Erythroblast (primary cell): Measurements from ENCODE around the gene ZMYND15.

Source experiments
- DNase-seq, 2 experiments: peaks; one replicate each; lab custom pipeline; 2025; lab: John Stamatoyannopoulos, UW
- GATA1 ChIP-seq: IDR thresholded peaks from 2 replicates; pipeline ENCODE4 v1.6.1; 2011; ENCODE audit warnings: low read depth, mild to moderate bottlenecking, control low read depth, low read length, moderate library complexity
- POLR2A ChIP-seq: IDR thresholded peaks from 2 replicates; pipeline ENCODE4 v1.6.1; 2011; ENCODE audit warnings: mild to moderate bottlenecking, low read length

Gene ZMYND15

DNA sequence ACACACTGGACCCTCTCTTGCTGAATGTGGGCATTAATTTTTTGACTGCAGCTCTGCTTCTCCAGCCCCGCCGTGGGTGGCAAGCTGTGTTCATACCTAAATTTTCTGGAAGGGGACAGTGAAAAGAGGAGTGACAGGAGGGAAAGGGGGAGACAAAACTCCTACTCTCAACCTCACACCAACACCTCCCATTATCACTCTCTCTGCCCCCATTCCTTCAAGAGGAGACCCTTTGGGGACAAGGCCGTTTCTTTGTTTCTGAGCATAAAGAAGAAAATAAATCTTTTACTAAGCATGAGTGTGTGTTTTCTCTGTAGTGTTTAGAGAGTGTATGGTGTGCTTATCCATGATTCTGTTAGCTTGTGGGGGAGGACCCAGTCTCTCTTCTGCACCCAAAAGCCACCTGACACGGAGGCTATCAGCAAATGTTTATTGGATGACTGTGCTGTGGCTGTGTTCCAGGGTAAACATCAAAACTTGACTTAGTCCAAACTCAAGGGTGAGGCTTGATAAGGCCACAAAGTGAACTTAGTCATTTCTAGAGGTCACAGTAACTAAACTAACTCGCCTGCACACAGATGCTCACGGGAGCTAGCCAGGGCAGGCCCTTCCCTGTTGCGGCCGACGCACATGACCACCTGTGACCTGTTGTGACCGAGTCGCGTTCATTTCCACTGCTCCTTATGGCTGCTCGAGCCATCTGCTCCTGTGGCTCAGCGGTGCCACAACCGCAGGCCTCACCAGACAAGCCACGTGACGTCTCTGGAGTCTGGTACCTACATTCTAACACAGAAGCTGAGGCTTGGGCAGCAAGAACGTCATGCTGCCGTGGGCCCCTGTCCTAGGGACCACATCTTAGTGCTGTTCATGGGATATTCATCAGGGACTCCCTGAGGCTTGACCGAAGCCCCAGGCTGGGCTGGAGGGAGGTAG is 18.2 kb upstream of the ZMYND15 start:
- peak; percentile 91 to 92 for DNase-seq

DNA sequence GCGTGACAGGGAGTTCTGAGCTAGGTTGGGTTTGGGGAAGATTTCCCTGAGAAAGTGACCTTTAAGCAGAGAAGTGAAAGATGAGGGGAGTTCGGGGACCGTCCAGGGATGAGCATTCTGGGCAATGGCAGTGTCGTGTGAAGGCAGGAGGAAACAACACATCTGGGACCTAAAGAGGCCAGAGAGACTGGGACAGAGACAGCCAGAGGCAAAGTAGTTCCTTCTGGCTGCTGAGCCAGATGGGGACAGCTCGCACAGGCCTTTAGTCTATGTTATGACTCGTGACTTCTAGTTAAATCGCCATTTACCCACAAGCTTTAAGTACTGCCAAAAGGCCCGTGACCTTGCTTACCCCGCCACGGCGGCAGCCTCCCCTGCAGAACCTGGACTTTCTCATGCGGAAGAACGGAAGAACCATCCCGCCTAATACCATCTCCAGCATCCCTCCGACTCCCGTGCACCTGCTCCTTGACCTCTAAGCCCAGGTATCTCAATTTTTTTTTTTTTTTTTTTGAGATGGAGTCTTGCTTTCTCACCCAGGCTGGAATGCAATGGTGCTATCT is 16.9 kb upstream of the ZMYND15 start:
- DNase-seq: peak in 1 of 2 experiments; percentile 27

More for the DNA sequence above, 18.2 kb upstream of the ZMYND15 start:
- TF ChIP-seq POLR2A (peak; percentile 55), GATA1 (no peak)

DNA sequence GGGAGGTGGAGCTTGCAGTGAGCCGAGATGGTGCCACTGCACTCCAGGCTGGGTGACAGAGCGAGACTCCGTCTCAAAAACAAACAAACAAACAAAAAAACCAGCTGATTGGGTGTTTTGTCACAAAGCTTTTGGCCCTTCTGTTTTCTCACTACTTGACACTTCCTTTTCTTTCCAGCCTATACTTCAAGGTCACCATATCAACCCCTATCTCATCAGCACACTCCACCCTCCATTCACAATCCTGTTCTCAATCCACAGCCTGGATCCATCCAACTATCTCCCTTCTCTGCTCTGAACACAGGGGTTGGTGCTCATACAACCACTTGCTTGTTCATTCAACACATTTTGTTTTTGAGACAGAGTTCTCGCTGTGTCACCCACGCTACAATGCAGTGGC is 15.0 kb upstream of the ZMYND15 start:
- DNase-seq: peak in 1 of 2 experiments; percentile 55
- no peak for TF ChIP-seq GATA1
- no peak for TF ChIP-seq POLR2A

More for the DNA sequence above, 16.9 kb upstream of the ZMYND15 start:
- TF ChIP-seq GATA1: no peak
- no peak for TF ChIP-seq POLR2A

DNA sequence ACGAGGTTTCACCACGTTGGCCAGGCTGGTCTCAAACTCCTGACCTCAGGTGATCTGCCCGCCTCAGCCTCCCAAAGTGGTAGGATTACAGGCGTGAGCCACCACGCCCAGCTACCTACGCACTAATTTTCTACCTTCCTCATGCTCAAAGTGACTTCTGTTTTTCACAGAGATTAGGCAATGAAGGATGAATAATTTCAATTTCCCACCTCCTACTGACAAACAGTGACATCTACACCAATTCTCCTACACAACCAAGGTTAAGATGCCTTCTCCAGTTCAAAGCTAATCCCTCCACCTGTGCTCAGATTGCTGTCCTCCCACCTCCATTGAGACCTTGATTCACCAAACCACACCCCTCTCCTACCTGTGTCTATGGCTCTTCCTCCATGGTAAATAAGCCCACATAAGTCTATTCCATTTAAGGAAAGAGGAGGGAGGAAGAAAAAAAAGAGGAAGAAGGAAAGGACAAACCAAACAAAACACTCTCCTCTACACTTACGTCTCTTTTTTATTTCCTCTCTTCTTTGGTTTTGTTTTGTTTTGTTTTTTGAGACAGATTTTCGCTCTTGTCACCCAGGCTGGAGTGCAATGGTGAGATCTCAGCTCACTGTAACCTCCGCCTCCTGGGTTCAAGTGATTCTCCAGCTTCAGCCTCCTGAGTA is 13.9 kb upstream of the ZMYND15 start:
- DNase-seq: no peak
- TF ChIP-seq GATA1: no peak
- TF ChIP-seq POLR2A: no peak

DNA sequence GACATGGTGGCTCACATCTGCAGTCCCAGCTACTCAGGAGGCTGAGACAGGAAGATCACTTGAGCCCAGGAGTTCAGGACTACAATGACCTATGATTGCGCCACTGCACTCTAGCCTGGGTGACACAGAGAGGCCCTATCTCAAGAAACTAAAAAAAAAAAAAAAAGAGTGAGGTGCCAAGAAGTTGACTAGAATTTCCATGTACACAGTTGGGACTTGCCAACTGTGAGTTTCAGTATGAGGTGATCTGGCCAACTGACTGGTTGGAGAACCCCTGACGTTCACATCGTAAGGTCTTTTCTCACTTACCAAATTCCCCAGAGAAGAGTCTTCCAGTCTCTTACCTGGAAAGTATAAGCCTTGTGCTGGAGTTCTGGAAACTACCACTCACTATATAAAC is 11.5 kb upstream of the ZMYND15 start:
- DNase-seq: peak; percentile 32 to 66
- no peak for TF ChIP-seq GATA1
- TF ChIP-seq POLR2A: no peak

DNA sequence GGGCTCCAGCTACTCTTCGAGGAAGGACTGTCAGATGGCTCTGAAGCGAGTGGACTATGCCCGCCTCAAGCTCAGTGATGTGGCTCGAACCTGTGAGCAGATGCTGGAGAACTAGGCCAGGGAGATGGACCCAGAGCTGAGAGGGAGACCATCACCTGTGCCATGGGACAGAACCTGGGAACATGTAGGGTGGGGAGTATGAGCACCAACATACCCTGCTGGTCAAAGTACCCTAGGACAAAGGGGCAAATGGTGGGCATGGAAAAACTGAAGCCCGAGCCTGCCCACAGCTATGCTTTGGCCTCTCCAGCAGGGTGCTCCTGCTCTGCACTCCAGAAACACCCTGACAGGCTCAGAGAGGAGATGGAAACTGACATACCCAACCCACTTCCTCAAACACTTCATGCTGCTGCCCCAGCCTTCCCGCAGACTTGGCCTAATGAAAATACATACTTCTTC is 6.5 kb upstream of the ZMYND15 start:
- DNase-seq: no peak
- TF ChIP-seq POLR2A: no peak
- no peak for TF ChIP-seq GATA1

DNA sequence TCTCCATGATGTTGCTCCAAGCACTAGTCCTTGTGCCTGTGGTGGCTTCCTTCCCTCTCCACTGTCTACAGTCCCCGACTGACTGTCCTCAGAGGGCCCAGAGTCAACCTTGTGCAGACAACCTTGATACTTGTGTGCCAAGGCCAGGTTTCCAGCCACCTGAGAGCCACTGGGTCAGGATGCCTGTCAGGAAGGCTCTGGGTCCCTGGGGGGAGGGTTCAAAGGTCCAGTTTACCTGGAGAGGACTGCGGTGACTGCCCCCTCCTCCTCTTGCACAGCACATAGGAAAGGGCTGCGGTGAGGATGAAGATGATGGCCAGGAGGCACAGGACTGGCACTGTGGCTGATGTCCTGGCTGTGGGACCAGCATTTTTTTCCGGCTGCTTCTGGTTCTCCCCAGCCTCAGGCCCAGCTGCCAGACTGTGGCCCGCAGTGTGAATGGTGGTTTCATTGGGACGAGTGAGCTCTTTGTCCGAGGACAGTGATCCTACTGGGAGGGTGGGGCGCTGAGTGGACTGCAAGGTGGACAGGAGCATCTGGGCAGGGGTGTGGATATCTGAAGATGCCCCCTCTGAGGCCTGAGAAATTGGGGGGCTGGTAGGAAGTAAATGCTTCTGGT is 4.7 kb upstream of the ZMYND15 start:
- no peak for DNase-seq
- TF ChIP-seq POLR2A (no peak), GATA1 (no peak)

DNA sequence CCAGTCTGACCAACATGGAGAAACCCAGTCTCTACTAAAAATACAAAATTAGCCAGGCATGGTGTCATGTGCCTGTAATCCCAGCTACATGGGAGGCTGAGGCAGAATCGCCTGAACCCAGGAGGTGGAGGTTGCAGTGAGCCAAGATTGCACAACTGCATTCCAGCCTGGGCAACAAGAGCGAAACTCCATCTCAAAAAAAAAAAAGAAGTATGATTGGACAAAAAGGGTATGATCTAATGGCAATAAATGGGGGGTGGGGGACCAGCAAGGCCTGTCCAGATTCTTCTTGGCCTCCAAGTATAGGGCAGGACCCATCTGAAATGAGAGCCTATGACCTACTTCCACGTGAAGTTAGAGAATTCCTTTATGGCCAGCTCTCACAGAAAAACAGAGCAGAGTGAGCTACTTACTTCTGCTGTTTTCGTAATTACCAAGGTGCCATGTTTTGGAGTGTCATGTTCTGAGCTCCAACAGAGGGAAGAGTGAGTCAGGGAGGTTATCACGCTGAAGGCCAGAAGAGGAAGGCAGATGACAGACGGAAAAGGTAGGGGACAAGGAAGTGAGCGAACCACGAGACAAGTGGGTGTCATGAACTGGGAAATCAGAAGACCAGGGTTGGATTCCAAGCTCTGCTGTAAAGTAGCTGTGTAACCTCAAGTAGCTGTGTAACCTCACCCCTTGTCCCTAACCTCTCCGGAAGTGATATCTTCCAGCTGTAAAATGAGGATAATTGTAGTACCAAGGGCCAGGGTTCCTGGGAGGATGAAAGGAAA is 3.6 kb upstream of the ZMYND15 start:
- DNase-seq: peak in 1 of 2 experiments; percentile 24
- no peak for TF ChIP-seq GATA1
- no peak for TF ChIP-seq POLR2A

DNA sequence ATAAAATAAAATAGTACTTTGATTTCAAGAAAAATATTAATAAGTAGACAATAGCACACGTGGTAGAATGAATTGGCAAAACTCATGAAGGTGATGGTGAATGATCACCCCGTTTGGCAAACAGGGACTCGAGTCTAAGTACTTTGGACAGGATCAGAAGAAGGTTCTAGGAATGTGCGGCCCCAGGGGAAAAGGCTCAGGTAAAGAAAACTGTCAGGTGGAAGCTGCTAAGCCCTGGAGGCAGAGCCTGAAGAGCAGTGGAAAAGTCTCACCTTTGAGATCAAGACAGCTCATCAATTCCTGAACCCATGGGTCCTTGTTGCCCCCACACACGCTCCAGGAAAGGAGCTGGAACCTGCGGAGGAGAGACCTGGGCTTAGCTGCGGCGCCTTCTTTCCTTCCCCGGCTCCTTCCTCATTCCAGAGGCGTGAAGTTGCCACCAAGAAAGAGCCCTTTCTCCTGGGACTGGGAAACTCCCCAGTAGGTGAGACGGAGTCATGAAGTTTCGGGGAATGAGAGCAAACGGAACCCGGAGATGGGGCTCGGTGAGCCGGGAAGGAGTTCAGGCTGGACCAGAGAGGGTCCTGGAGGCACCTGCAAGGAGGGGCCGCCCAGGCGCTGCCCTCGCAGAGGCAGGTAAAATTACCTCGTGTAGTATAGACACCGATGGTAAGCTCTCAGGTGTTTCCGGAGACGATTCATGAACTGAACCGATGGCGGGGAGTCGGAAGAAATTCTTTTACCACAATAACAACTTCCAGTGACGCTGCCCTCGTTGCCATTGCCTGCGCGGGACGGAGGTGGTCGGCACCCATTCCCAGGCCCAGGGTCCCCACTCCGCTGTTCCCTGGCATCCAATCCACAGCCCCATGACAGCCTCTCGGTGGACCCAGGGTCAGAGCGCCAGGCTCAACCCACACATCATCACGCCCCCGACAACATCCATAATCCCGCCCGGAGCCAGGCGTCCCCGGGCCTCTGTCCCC is 1.2 kb upstream of the ZMYND15 start:
- no peak for DNase-seq
- TF ChIP-seq POLR2A (no peak), GATA1 (no peak)

DNA sequence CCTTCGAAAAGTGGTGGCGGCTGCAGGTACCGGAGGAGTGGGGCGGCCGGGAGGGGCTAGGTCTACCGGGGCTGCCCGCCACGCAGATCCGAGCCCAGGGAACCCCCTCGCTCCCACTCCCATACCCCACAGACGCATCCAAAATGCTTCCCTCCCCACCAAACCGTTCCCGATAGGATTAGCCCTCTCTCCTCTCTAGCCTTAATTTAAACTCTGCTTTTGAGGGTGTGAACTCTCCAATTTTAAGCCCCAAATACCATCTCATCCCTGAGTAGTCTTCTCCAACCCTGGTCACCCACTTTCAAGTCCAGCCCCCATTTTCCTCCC is 355 bp downstream of the ZMYND15 start:
- TF ChIP-seq GATA1 (no peak), POLR2A (no peak)
- no peak for DNase-seq

DNA sequence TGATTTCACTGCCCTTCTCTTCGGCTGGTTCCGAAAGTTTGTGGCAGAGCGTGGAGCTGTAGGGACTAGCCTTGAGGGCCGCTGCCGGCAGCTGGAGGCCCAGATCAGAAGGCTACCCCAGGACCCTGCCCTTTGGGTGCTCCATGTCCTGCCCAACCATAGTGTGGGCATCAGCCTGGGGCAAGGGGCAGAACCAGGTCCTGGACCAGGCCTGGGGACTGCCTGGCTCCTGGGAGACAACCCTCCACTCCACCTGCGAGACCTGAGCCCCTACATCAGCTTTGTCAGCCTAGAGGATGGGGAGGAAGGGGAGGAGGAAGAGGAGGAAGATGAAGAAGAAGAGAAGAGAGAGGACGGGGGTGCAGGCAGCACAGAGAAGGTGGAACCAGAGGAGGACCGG is 951 bp downstream of the ZMYND15 start:
- DNase-seq: no peak
- TF ChIP-seq POLR2A: no peak

DNA sequence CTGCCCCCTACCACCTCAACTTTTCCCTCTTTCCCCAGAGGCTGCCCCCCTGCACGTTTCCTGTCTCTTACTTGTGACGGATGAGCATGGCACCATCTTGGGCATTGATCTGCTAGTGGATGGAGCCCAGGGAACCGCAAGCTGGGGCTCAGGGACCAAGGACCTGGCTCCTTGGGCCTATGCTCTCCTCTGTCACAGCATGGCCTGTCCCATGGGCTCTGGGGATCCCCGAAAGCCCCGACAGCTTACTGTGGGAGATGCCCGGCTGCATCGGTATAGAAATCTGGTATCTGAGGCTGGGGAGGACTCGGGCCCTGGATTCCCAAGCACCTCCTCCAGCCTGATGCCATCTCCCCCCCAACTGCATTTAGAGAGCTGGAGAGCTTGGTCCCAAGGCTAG is 1.9 kb downstream of the ZMYND15 start:
- TF ChIP-seq GATA1: no peak
- no peak for TF ChIP-seq POLR2A
- DNase-seq: no peak

DNA sequence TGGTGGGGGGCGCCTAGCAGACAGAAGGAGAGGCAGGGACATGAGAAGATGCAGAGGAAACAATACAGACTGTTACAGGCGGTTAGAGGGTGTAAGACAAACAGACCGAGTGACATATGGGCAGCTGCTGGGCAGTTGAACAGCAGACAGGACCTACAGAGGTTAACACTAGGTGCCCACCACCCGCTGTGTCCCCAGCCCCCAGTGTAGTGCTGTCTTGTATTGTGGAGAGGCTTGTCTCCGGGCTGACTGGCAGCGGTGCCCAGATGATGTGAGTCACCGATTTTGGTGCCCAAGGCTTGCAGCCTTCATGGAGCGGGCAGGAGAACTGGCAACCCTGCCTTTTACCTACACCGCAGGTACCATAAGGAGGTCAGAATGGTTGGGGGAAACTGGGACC is 2.5 kb downstream of the ZMYND15 start:
- TF ChIP-seq GATA1: no peak
- TF ChIP-seq POLR2A: no peak
- DNase-seq: no peak
